HG03565 (cell line): Measurements from ENCODE around the gene TBC1D28.
"Not testable (repeated sequence)": the region's sequence is repeated elsewhere in the genome, so short reads cannot be mapped to it uniquely, and the experiment has no call there.

Source experiments
- ATAC-seq: cut with Tn5 transposase; IDR thresholded peaks from one replicate; pipeline ENCODE4 v1.9.1; 2021; ENCODE audit warnings: mild to moderate bottlenecking, moderate library complexity; ENCODE audit not compliant: unreplicated experiment

The TBC1D28 gene

DNA sequence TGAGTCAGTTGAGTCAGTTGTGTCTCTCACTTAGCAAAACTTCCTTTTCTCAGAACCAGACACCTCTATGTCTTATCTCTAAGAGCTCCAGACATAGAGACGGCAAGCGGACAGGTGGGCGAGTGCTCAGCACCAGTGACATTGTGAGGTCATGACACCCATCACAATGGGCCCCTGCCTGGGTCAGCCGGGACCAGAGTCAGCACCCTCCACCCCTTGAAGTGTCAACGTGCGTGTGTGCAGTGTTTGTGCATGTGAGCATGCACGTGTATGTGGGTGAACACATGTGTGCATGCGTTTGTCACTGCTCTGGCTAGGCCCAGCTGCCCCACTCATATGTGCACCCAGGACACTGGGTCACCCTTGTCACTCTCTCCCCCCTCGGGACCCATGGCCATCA is at the start of gene TBC1D28:
Gene TBC1D28, minus strand, starts transcription at position 101 of the 400 bp plus-strand sequence. CDS start 3,039 bp downstream, outside the sequence.
- ATAC-seq: not testable (repeated sequence)

DNA sequence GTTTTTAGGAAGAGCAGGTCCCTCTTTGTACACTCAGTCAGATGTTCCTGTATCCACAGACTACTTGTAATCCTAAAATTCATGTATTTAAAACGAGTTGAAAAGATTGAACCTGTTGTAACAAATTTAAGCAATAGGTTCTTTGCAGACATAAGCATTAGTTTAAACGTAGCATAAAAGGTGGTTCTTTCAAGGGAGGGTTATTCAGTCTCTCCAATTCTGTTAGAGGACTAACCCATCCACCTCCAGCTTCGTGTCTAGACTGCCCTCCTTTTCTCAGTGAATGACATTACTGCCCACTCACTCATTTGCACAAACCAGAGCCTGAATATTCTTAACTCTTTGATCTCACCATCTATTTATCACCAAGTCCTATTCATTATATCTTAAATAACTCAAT is 38.5 kb upstream of the TBC1D28 start:
- not testable (repeated sequence) for ATAC-seq

DNA sequence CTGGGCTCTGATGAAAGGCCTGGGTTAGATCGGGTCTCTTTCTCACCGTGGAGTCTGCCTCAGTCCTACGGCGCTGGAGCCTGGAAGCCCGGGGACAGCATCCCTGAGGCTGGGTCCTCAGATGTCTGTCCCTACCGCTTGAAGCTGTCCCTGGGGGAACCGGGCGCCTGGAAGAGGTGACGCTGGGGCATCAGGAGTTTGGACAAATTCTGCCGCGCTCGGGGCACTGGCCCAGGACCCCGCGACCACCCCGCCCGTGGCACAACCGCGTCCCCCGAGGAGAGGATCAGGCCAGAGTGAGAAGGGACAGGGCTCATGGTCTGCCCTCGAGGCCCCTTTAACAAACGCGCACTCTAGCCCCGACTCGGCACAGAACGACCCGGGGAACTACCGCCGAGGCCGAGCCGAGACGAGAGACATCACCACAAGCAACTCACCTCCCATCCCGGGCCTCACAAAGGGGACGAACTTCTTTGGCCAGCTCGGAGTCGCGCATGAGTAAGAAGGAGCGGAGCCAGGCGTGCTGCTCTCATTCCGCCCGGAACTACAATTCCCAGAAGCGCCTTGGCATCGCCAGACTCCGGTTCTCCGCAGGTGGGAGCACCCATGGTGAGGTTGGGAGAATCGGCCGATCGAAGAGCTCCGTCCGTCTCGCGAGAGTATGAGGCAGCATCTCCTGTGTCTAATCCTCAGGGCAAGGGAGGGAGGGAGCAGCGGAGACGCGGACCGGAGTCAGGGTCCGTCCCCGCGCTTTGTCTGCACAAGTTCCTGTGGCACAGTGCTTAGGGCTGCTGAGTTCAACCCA is 37.8 kb upstream of the TBC1D28 start, which contains the start of gene FOXO3B:
Gene FOXO3B, minus strand, starts transcription at position 548 of the 805 bp plus-strand sequence. CDS start 663 bp downstream, outside the sequence.
- peak; percentile 93 for ATAC-seq

DNA sequence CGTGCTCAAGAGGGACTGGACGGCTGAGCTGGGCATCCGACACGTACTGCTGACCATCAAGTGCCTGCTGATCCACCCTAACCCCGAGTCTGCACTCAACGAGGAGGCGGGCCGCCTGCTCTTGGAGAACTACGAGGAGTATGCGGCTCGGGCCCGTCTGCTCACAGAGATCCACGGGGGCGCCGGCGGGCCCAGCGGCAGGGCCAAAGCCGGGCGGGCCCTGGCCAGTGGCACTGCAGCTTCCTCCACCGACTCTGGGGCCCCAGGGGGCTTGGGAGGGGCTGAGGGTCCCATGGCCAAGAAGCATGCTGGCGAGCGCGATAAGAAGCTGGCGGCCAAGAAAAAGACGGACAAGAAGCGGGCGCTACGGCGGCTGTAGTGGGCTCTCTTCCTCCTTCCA is 33.2 kb upstream of the TBC1D28 start:
- ATAC-seq: not testable (repeated sequence)

DNA sequence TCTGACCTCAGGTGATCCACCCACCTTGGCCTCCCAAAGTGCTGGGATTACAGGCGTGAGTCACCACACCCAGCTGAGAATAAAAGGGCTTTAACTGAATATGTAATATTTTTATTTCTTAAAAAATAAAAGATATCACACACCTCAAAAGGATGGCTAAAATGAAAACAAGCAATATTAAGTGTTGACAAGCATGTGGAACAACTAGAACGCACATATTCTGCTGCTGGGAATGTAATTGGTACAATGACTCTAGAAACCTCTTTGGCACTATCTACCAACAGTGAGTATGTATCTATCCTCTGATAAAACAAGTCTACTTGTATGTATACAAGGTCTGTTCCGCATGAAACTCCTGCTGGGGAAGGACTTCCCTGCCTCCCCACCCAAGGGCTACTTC is 32.7 kb upstream of the TBC1D28 start:
- ATAC-seq: not testable (repeated sequence)

DNA sequence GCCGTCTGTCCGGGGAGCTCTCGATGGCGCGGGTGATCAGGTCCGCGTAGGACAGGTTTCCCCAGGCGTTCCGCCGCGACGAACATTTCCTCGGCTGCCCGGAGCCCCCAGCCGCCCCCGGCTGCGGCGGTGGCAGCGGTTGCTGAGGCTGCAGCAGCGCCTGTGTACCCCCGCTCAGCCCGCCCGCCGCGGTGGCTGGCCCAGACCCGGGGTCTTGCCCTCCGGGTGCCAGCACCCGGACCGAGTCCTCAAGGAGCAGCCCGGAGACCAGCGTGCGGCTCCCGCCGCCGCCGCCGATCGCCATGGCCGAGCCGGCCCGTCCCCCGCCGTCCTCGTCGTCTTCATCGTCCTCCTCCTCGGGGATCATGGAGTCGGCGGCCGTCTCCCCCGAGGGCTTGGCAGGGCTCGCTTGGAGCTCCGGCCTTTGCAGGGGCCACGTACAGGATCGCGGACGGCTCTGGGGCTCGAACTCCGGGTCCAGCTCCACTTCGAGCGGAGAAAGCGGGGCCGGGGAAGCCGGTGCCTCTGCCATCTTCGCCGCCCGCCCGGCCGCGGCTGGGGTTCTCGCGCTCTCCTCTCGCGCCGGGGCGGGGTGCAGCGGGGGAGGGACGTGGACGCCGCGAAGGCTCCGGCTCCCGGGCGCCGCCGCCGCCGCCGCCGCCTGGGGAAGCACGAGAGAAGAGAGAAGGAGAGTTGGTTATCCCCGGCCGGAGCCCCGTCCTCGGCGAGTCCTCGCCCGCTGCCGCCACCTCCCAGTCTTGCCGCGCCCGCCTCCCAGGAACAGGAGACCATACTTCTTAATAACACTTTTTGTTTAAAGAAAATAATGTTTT is 28.4 kb upstream of the TBC1D28 start:
- ATAC-seq: not testable (repeated sequence)

DNA sequence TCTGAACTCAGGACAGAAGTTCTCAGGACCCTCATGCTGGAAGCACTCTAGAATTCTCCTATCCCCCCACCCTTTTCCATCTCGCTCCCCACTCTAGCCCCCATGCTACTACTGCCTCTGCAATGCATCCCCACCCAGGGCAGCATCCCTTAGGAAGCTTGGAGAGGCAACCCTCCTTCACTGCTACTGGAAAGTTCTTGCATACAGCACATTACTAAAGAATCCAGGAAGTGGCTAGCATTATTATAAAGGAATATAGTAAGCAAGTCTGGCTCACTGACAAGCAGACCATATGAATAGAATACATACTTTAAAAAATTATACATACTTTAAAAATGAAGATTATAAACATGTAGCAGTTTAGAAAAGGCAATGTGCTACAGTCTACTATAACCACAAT is 24.4 kb upstream of the TBC1D28 start:
- ATAC-seq: not testable (repeated sequence)

DNA sequence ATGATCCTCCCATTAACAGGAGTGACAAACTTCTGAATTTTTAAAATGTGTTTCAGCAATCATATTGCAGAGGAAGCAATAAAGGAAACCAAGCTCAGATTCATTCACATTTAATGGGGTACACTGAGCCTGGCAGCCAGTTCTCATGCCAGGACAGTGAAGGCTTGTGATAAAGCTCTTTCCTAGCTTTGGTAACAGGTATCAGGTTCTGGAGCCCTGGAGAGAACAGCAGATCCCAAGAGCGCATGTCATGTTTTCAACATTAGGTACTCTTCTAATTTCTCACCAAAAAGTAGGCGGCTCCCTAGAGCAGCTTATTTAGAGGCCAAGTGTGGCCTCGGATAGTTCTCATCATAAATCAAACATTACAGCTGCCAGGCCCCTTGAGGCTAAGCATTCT is 23.3 kb upstream of the TBC1D28 start:
- not testable (repeated sequence) for ATAC-seq

DNA sequence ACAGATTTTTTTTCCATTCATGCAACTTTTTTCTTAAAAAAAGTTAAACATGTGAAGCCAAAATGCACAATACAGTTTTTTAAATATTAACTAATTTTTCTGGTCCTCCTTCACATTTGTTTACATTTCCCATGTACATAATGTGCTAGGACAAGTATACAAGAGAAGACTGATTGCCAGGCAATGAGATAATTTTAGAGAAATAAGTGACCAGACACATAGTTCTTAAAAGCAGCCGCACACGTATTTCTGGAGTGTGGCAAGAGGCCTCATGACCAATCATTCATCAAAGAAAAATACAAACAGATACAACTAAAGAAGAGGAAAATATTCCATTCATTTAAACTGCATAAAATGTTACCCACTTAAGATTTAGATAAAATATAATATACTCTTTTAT is 22.1 kb upstream of the TBC1D28 start:
- ATAC-seq: not testable (repeated sequence)

DNA sequence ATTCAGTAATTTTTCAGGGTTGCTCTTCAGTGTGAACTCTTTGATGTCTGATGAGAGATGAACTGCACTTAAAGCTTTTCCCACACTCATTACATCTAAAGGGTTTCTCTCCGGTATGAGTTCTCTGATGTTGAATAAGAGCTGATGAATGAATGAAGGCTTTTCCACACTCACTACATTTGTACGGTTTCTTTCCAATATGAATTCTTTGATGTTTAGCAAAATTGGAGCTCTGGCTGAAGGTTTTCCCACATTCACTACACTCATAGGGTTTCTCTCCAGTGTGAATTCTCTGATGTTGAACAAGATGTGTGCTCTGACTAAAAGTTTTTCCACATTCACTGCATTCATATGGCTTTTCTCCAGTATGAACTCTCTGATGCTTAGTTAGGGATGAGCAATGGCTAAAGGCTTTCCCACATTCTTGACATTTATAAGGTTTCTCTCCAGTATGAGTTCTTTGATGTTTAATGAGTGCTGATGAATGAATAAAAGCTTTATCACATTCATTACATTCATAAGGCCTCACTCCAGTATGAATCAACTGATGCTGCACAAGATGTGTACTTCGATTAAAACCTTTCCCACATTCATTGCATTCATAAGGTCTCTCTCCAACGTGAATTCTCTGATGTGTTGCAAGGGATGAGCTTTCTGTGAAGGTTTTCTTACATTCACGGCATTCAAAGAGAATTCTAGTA is 17.9 kb upstream of the TBC1D28 start:
- not testable (repeated sequence) for ATAC-seq

DNA sequence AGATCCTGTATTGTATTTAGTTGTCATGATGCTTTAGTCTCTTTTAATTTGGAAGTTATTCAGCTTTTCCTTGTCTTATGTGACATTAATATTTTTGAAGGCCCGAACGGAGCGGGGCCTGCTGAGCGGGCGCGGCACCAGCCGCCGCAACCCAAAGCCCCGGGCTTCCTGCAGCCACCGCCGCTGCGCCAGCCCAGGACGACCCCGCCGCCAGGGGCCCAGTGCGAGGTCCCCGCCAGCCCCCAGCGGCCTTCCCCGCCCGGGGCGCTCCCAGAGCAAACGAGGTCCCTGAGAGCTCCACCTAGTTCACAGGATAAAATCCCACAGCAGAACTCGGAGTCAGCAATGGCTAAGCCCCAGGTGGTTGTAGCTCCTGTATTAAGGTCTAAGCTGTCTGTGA is 5.9 kb upstream of the TBC1D28 start:
- not testable (repeated sequence) for ATAC-seq

DNA sequence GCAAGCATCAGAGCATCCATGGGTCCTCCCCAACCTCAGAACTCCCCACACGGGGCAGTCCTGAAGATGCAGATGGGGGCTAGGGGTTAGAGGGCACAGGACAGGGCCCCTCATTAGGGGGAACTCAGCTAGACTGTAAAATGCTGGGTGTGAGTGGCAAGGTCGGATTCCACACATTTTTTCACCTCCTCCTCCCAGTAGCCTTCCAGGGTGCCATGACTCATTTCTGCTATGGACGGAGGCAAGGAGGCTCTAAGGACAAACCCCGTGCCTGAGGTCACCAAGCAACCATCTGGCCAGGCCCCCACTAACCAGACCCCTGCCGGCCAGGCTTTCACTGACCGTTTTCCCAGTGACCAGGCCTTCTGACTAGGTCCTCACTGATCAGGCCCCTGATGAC is 1.1 kb downstream of the TBC1D28 start:
- ATAC-seq: not testable (repeated sequence)

DNA sequence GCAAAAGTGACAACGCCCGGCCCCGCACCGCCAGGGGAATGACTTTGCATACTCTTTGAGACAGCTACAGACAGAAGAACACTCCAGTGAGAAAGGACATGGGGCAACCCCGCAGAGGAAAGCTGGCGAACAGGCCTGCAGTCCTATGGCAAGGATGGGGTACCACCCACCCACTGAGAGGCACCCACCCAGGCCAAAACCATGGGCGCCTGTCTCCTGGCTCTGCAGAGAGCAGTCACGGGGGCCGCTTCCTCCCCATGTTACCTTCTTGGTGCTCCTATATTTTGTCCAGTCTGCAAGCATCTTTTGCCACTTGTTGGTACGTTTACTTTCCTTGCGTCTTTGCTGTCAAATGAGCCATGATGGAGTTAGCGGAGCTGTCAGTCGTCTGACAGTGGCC is 5.8 kb downstream of the TBC1D28 start:
- ATAC-seq: not testable (repeated sequence)

DNA sequence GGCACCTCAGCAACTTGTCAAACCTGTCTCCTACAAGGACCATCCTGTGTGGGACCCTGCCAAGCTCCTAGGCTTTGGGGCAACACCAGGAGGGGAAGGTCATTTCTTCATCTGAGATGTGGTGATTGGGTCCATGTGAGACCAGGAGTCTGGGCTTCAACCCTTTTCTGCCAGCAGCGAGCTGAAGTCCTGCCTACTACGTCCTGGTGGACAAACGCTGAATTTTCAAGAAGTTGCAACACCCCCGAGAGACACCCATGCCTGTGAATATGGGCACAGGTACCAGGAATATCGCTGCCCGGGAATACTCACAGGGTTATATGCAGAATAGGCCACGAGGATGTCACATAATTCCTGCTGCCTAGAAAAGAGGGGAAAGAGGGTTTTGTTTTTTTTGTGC is 8.0 kb downstream of the TBC1D28 start:
- ATAC-seq: not testable (repeated sequence)

DNA sequence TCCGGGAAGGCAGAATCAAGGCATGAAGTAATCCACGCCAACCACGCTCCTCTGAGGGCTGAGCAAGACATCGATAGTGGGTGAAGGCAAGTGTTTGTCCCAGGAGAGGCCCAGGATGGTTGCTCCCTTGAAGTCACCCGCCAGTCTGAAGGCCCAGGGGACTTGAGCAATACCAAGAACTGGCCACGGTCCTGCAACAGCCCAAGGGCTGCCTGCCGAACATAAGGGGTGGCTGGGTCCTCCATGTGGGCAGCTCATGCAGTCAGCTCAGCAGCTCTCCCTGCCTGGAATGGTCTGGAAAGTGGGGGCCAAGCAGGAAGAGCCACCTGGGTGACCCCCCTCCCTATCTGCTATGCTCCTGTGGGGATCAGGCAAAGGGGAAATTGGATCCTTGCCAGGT is 8.4 kb downstream of the TBC1D28 start:
- not testable (repeated sequence) for ATAC-seq

DNA sequence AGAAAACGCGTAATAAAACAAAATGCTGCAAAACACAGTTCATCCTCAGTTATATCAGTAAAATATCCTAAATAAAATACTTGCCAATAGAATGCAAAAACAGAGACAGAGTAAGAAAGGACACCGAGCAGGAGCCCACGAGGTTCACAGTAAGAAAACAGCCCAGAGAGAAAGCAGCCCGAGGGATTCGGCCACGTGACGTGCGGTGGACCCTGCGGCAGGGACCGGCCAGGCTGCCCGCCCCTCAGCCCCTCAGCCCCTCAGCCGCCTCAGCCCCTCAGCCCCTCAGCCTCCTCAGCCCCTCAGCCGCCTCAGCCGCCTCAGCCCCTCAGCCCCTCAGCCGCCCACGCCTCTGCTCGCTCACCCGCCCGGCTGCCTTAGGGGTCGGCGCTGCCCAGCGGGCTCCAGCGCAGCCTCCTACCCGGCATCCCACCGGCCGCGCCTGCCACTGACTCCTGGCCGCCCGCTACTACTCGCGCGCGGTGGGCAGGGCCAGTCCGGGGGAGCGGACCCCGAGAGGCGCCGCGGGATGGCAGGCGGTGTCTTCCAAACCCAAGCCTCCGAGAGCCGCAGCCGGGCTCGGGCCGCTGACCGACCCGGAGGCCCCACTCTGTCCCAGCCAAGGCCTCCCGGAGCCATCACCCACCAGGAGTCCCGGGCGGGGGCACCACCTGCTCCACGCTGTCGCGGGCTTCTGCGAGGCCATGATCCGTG is 9.5 kb downstream of the TBC1D28 start:
- ATAC-seq: not testable (repeated sequence)

DNA sequence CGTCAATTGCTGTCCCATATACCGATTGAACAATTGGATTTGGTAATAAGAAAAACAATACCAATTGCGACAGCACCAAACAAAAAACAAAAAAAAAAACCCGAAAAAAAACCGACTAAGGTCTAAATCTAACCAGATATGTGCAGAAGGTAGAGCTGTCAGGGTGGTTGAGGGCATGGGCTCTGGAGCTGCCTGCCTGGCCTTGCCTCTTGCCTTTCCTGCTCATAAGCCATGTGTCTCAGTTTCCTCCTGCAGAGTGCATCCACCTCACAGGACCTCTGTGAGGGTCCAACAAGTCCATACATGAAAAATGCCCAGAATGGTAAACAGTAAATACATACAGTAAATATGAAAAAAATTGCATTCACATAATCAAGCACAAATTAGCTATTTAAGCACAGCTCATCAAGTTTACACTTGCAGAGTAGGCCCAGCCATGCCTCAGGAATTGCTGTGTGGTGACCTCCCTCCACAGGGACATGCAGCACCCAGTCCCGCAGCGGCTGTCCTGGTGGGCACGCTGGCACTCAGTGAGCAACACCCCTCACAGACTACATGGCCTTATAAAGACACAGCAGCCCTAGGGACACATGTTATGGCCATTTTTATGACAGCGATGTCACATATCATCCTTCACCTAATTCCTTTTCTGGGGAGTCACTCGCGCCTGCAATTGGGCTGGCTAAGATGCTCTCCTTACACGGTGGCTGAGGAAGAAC is 17.9 kb downstream of the TBC1D28 start:
- ATAC-seq: no peak

DNA sequence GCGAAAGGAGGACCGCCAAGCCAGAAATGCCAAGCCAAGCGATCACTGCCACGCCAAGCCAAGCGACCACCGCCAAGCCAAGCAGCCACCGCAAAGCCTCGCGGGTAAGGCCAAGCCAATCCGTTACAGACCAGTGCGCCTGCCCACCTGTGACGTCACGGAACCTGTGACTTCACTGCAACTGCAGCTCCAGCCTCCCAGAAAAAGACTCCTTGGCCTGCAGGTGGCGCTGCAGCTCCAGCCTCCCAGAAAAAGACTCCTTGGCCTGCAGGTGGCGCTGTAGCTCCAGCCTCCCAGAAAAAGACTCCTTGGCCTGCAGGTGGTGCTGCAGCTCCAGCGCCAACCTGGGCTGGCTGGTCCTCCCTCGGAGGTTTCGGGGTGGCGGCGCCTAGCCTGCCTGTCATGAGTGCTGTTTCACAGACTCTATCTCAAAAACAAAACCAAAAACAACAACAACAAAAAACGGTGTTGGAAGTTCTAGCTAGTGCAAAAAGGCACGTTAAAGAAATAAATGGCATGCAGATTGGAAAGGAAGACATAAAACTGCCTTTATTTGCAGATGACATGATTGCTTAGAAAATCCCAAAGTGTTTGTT is 18.6 kb downstream of the TBC1D28 start:
- peak; percentile 86 for ATAC-seq

DNA sequence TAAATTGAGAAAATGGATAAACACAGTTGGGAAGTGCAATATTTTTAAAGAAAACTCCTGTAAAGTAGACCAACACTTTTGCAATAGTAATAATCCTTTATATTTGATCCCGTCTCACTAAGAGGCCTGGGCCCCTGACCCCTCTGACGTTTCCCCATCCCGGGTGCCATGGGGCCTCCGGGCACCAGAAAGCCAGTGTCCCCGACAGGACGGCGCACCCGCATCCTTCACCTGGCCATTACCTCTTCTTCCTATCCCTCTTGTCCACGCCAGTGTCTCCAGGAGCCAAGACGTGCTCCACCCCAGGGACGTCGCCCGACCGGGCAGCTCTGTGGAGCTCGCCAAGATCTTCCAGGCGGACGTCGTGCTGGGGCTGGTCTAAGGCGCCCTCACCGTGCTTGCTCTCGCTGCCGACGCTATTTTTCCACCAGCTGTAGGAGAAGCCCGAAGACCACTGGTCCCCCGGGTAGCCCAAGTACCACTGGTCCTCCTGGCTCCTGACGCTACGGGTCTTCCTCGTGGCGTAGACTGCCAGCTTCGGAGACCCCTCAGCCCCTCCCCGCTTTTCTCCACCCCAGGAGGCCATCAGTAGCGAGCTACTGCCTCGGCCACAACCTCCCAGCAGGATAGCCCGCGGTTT is 19.2 kb downstream of the TBC1D28 start:
- not testable (repeated sequence) for ATAC-seq
